22Rv1 (cell line): ENCODE measurements around the gene UCK2.

ENCODE experiments used
- CTCF ChIP-seq: fragments of 450-650 bp; IDR thresholded peaks from 2 replicates; pipeline ENCODE4 v1.5.1; 2017; ENCODE audit warnings: mild to moderate bottlenecking
- ZFX ChIP-seq: fragments of 450-650 bp; IDR thresholded peaks from 2 replicates; pipeline ENCODE4 v1.6.1; 2017; ENCODE audit warnings: antibody characterized with exemption, borderline replicate concordance

DNA sequence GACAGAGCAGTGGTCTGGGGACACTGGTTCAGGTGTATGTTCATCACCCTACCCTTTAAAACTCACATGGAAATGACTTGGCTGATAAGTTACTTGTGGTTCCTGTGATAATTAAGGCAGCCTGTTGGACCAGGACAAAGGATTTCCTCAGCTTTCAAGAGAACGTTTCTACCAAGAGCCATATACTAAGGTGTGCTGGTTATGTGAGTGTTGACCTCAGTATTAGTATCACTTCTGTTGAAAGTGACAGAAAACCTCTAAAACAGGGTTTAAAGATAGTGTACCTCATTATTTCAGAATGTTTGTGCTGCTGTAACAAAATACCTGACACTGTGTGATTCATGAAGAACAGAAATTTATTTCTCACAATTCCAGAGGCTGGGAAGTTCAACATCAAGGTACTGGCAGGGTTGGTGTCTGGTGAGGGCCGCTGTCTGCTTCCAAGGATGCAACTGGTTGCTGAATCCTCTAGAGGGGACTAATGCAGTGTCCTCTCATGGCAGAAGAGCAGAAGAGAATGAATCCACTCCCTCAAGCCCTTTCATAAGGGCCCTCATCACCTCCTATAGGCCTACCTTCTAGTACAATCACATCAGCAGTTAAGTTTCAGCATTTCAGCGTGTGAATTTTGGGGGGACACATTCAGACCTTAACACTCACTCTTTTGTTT lies 54.9 kb downstream of the UCK2 start:
- TF ChIP-seq CTCF (no peak), ZFX (no peak)
